A673 (cell line): ENCODE results near the gene FTCD. TPM values are rescaled to one million over a fixed set of nuclear protein-coding genes. Genes with fewer than 3 reads are reported as not detected.
A peak's percentile ranks its signal among the peaks of the same experiment; 100 is the strongest.

Experiments used
- BruUV-seq: library from RNA; stranded (reverse); fragments of 400-500 nt; replicated peaks from 2 replicates; lab custom pipeline; 2021; lab: Mats Ljungman, UMichigan
- CTCF ChIA-PET: fragments of 300-600 bp; sonication (Branson Sonifier 250); formaldehyde crosslinking; loops from one replicate; lab custom pipeline; 2022; ENCODE audit warnings: antibody characterized with exemption; lab: Charles Lee
- POLR2A ChIA-PET: fragments of 300-600 bp; sonication (Branson Sonifier 250); formaldehyde crosslinking; loops from one replicate; lab custom pipeline; 2022; ENCODE audit warnings: antibody characterized with exemption; ENCODE audit not compliant: low non-redundant PET; lab: Charles Lee
- DNase-seq: peaks from one replicate; pipeline ENCODE4 v3.0.0-alpha.2; 2015; ENCODE audit warnings: low spot score
- H3K27ac ChIP-seq: fragments of 200-600 bp; sonication (generic); 2 replicates; pipeline ENCODE4 v1.5.1; 2016; ENCODE audit warnings: mixed run types, low read depth, mild to moderate bottlenecking, mixed read lengths, antibody characterized with exemption, low read length; ENCODE audit not compliant: poor library complexity, severe bottlenecking
- H3K27me3 ChIP-seq: fragments of 200-600 bp; sonication (generic); replicated peaks from 2 replicates; pipeline ENCODE4 v1.6.1; 2017; ENCODE audit warnings: mixed run types, low read depth, mild to moderate bottlenecking, mixed read lengths, antibody characterized with exemption, low read length; ENCODE audit not compliant: insufficient read depth, poor library complexity
- H3K36me3 ChIP-seq: fragments of 200-600 bp; sonication (generic); 2 replicates; pipeline ENCODE4 v1.6.1; 2016; ENCODE audit warnings: mixed run types, mild to moderate bottlenecking, mixed read lengths, antibody characterized with exemption, low read length; ENCODE audit not compliant: insufficient read depth, poor library complexity, severe bottlenecking
- H3K4me1 ChIP-seq: fragments of 200-600 bp; sonication (generic); 2 replicates; pipeline ENCODE4 v1.6.1; 2017; ENCODE audit warnings: mixed run types, mild to moderate bottlenecking, mixed read lengths, antibody characterized with exemption, low read length; ENCODE audit not compliant: insufficient read depth, poor library complexity, severe bottlenecking
- H3K4me3 ChIP-seq: fragments of 200-600 bp; sonication (generic); 2 replicates; pipeline ENCODE4 v1.5.1; 2016; ENCODE audit warnings: low read depth, mixed run types, mild to moderate bottlenecking, mixed read lengths, low read length; ENCODE audit not compliant: poor library complexity, severe bottlenecking
- H3K9me3 ChIP-seq: fragments of 200-600 bp; sonication (generic); 2 replicates; pipeline ENCODE4 v1.6.1; 2016; ENCODE audit warnings: mixed run types, low read depth, mild to moderate bottlenecking, mixed read lengths, antibody characterized with exemption, low read length; ENCODE audit not compliant: poor library complexity, severe bottlenecking
- EZH2 ChIP-seq: fragments of 200-600 bp; sonication (generic); IDR thresholded peaks from 2 replicates; pipeline ENCODE4 v1.6.1; 2017; ENCODE audit warnings: borderline replicate concordance, low read depth, mild to moderate bottlenecking, mixed read lengths, antibody characterized with exemption, low read length; ENCODE audit not compliant: poor library complexity, severe bottlenecking
- intact Hi-C: fragments of 100-400 bp; cut with micrococcal nuclease; formaldehyde crosslinking; loops from one replicate; pipeline ENCODE4 v1.10.0; 2022; ENCODE audit not compliant: unreplicated experiment
- total RNA-seq: library from RNA; stranded (reverse); gene quantifications from 2 replicates; pipeline ENCODE4 v1.2.3, GENCODE V29; 2021
- TF ChIP-seq, protein P1 (sequence below): fragments of 300-800, 200-600 bp; sonication (generic); conservative IDR thresholded peaks from 2 replicates; pipeline ENCODE4 v1.5.1; 2017; ENCODE audit warnings: low read depth, mild to moderate bottlenecking, antibody characterized with exemption, low read length, moderate library complexity, mixed read lengths

FTCD gene
- total RNA-seq, 1 experiment from 2014 or later = 5.4 TPM

GRCh38 chr21:46135782-46136395, 19.5 kb downstream of the FTCD start:
- intact Hi-C loops = no loop called here
- BruUV-seq = no TSS peak
- ChIA-PET POLR2A (no interaction called here), CTCF (no interaction called here)
- Histone ChIP-seq H3K27ac (no peak overlapping the region), H3K4me3 (no peak overlapping the region), H3K36me3 (no peaks in the 10 kb centered on the region), H3K27me3 (no peaks in the 10 kb centered on the region), H3K9me3 (no peaks in the 10 kb centered on the region), H3K4me1 (peaks cover 7% of the 10 kb centered on the region)
- no peak for DNase-seq
- no peak for TF ChIP-seq EZH2
- TF ChIP-seq, protein P1, sequence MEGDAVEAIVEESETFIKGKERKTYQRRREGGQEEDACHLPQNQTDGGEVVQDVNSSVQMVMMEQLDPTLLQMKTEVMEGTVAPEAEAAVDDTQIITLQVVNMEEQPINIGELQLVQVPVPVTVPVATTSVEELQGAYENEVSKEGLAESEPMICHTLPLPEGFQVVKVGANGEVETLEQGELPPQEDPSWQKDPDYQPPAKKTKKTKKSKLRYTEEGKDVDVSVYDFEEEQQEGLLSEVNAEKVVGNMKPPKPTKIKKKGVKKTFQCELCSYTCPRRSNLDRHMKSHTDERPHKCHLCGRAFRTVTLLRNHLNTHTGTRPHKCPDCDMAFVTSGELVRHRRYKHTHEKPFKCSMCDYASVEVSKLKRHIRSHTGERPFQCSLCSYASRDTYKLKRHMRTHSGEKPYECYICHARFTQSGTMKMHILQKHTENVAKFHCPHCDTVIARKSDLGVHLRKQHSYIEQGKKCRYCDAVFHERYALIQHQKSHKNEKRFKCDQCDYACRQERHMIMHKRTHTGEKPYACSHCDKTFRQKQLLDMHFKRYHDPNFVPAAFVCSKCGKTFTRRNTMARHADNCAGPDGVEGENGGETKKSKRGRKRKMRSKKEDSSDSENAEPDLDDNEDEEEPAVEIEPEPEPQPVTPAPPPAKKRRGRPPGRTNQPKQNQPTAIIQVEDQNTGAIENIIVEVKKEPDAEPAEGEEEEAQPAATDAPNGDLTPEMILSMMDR = 0 out of 2 replicates have a peak, but pooled peaks have one; percentile 25

DNA sequence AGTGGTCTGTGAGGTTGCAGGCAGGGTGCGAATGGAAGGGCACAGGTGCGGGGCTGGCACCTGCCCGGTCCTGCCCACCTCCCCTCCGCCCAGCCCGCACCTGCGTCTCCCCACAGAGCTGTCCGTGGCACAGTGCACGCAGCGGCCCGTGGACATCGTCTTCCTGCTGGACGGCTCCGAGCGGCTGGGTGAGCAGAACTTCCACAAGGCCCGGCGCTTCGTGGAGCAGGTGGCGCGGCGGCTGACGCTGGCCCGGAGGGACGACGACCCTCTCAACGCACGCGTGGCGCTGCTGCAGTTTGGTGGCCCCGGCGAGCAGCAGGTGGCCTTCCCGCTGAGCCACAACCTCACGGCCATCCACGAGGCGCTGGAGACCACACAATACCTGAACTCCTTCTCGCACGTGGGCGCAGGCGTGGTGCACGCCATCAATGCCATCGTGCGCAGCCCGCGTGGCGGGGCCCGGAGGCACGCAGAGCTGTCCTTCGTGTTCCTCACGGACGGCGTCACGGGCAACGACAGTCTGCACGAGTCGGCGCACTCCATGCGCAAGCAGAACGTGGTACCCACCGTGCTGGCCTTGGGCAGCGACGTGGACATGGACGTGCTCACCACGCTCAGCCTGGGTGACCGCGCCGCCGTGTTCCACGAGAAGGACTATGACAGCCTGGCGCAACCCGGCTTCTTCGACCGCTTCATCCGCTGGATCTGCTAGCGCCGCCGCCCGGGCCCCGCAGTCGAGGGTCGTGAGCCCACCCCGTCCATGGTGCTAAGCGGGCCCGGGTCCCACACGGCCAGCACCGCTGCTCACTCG, 23.3 kb downstream of the FTCD start:
- DNase-seq = no peak
- Histone ChIP-seq H3K4me3 (no peak overlapping the region), H3K9me3 (no peaks in the 10 kb centered on the region), H3K4me1 (peaks cover 7% of the 10 kb centered on the region), H3K27ac (no peak overlapping the region), H3K36me3 (no peaks in the 10 kb centered on the region), H3K27me3 (no peaks in the 10 kb centered on the region)
- BruUV-seq = no TSS peak
- ChIA-PET POLR2A (no interaction called here), CTCF (no interaction called here)
- no peak for TF ChIP-seq EZH2
- TF ChIP-seq, protein P1 = no peak
- intact Hi-C loops = no loop called here

DNA sequence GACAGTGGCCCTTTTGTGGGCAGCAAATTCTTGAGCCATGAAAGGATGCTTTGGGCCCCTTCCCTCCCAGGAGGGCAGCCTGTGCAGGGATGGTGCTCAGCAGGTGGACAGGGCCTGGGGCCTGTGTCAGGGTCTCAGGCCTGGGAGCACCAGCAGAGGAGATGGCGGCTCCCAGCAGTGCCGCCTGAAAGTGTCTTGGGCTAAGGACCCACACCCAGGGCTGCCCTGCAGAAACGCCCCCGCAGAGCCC, 23.9 kb downstream of the FTCD start:
- no peaks in the 10 kb centered on the region for H3K36me3 ChIP-seq
- no peak overlapping the region for H3K27ac ChIP-seq
- H3K27me3 ChIP-seq = no peaks in the 10 kb centered on the region
- CTCF ChIA-PET = no interaction called here
- H3K4me1 ChIP-seq = peaks cover 7% of the 10 kb centered on the region
- no peak for DNase-seq
- no TSS peak for BruUV-seq
- intact Hi-C loops = no loop called here
- no peaks in the 10 kb centered on the region for H3K9me3 ChIP-seq
- POLR2A ChIA-PET = no interaction called here
- H3K4me3 ChIP-seq = no peak overlapping the region
- TF ChIP-seq EZH2 = no peak
- TF ChIP-seq, protein P1 = no peak
